HG03103 (cell line): ENCODE measurements around the gene CDC26.
A peak's percentile ranks its signal among the peaks of the same experiment; 100 is the strongest.

Experiments
- ATAC-seq: cut with Tn5 transposase; IDR thresholded peaks from one replicate; pipeline ENCODE4 v1.9.1; 2021; ENCODE audit warnings: low read depth; ENCODE audit not compliant: unreplicated experiment

CDC26 gene

DNA sequence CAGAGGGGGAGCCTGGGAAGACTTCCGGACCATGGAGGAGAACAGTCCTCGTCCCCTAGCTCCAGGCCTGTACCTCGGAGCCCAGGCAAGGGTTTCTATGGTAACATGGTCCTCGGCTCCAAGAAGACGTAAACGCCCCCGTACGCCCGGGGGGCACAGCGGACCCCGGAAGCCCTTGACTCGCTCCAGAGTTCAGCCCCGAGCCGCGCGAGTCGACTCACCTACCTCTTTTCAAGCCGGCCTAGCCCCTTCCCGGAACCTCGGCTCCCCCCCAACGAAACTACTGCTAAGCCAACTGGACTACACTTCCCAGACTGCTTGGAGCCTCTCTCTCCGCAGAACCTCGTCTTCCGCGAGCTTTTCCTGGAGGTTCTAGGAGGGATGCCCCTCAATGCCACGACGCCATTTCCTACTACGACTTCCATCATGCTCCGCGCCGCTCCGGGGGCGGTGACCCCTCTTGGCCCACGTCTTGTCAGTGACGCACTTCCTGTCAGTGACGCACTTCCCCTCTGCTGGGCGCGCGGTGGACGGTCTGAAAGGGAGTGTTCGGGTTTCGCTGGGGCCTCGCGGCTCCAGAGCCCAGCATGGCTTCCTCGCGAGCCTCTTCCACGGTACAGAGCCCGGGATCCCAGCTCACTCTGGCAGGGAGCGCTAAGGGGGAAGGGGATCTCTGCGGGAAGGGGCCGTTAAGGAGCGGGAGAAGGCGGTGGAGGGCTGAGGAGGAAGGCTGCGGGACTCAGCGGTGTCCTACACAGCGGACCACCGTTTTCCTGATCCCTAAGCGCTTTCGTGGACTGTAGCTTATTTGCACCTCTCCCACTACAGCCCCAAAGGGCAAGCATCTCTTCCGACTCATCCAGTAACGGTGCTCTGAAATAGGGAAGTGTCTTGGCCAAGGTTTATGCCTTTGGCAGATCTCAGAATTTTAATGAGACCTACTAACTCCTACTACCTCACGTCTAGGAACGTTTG lies at the start of gene CDC26, which contains the start of gene PRPF4:
TSS of gene CDC26 (minus strand) at position 416 of the 975 bp plus-strand sequence. CDS start 3,065 bp downstream, outside the sequence.
TSS of gene PRPF4 (plus strand) at position 502 of the 975 bp plus-strand sequence. CDS start at position 588, 86 bp downstream.
- peak; percentile 98 for ATAC-seq

DNA sequence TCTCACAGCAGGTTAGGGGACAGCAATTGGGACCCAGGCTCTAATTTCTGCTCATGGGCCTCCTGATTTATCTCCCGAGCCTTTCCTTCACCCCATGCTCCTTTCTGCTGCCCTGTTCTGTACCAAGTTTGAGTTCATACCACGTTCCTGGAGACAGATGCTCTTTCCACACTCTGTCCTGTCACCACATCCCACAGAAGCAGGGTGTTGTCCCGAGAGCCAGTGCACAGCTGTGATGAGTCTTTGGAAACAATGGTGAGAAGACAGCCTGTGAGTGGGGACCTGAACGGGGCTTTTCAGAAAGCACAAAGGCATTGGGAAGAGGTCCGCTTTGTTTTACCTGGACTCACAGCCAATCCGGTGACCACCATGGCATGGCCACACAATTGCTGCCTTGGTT lies 47.3 kb upstream of the CDC26 start:
- no peak for ATAC-seq

DNA sequence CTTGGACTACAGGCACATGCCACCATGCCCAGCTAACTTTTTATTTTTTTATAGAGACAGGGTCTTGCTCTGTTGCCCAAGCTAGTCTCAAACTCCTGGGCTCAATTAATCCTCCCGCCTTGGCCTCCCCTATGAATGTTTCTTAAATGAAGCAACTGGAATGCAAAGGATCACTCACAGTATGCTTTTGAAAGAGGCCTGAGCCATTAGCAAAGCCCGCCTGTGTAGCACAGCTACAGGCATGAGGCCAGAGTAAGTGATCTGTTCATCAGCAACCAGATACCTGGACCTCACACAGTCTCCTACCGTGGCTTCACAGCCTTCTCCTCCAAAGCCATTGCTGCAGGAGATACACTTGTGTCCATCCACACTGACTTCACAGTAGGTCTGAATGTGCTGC lies 44.7 kb upstream of the CDC26 start:
- ATAC-seq, result no peak

DNA sequence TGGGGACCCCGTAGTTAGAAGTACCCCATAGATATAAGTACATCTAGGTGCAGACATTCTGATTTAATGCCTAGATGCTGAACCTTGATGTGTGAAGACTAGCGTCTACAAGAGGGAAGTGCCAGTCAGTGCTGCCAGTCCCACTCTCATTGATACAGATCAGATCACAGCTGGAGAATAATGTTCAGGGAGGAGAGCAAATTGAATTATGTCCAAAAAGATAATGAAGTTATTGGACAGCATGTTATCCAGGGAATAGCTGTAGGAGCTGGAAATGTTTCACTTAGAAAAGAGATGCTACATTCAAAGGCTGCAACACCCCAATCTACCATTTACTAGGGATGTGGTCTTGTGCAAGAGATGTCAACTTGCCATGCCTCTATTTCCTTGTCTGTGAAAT lies 43.7 kb upstream of the CDC26 start:
- ATAC-seq, result no peak

DNA sequence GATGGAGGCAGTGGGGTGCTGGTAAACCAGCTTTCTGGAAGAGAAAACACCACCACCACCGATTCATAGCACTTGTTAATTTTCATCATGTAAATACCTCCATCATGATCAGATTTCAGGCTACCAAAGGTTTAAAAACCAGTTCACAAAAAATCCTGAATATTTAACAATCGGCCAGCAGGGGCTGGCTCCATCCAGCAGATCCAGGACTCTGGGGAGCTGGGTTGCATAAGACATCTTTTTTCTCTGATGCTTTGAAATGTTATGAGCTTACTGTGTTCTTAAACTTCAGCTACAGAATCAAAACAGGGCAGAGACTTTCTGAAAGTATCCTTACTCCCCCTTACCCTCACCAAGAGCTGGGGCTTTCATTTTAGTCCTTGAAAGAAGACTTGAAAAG lies 42.4 kb upstream of the CDC26 start:
- ATAC-seq, result no peak

DNA sequence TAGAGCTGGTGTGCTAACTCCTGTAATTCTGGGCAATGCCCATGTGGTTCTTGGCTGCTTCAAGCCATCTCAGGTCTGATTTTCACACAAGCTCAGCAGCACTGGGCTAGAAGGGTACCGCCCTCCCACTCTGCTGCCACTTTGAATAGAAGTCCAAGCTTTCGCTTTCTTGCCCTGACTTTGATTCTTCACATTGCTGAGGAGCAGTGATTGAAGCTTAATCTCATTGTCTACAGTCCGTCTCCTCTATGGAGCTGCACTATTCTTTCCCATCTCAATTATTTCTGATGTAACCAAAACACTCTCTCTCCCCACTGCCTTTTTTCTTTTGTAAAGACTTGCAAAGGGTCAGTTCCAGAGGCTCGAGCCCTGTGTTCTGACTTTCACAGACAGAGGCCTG lies 40.7 kb upstream of the CDC26 start:
- ATAC-seq, result no peak

DNA sequence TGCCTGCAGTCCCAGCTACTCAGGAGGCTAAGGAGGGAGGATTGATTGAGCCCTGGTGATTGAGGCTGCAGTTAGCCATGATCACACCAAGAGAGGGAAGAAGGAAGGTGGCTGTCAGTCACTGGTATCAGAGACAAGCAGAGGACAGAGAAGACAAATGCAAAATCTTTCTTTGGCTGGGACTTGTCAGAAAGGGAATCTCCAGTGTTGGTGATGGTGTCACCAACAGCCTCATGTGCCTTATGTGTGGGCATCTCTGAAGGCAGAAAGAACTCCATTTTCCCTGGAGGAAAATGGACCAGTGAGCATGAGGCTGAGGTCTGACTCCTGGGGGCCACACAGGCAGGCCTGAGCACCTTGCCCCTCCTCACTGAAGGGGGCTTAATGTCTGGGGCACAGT lies 39.9 kb upstream of the CDC26 start:
- ATAC-seq, result no peak

DNA sequence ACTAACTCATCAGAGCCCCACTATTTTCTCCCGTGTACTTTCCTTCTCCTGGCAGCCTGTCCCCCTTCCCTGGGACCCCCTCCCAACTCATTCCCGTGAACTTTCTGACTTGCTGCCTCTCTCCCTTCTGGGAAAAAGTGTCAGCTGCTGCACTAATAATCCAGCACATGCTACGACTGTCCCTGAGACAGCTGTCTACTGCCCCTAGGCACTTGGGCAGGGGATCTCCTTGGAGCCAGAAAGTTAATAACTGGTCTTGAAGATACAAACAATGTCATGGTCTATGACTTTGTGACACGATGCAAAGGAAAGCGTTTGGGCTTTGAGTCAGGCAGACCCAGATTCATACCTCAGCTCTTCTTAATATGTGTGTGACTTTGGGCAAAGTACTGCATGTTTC lies 37.9 kb upstream of the CDC26 start:
- no peak for ATAC-seq

DNA sequence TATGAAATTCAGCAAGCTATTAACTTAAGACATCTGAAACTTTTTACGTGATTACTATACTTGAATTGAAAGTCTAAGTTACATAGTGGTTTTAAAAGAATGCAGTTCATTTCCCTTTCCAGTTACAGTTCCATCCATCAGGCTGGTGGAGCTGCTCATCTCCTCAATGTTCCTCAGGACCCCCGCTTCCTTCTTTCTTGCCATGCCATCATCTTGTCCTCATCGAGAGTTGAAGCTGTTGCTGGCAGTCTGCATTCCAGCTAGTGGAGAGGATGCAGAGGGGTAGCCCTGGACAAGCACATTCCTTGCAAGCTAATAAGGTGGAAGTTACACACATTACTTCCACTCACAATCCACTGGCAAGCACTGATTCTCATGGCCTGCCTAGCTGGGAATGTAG lies 36.6 kb upstream of the CDC26 start:
- no peak for ATAC-seq

DNA sequence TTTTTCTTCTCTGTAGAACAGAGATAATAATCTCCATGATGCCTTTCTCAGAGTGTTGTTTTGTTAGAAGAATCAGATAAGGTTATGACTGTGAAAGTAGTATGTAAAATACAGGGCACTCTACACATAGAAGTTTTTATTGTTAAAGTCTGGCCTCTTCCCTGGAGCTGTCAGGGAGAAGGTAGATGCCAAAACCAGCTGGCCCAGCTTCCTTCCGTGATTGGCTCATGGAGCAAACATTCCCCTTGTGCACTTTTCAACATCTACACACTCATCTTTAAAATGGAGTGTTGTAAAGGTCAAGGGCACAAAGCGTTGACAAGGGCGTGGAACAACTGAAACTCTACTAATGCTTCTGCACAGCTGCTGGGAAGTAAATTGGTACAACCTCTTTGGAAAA lies 35.2 kb upstream of the CDC26 start:
- no peak for ATAC-seq

DNA sequence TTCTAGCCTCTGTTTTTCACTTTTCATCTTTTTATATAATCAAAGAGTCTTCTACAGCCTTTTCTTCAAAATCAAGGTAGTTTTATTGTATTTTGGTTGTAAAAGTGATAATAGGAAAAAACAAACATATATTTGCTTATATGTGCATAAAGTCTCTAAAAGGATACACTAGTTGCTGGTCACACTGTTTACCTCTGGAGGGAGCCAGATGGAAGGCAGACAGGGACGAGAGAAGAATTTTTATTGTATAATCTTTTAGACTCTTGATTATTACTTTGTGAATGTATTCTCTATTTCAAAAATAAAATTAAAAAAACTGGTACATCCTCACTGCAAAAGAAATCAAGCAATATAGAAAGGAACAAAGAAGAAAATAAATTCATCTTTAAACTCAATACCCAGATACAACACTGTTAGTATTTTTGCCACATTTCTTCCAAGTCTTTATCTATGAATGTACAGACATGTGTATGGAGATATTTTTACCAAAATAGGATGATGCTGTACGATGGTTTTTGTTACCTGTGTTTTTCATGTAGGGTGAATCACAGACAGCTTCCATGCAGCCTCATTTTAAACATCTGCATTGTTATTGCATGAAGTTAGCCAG lies 33.9 kb upstream of the CDC26 start:
- no peak for ATAC-seq

DNA sequence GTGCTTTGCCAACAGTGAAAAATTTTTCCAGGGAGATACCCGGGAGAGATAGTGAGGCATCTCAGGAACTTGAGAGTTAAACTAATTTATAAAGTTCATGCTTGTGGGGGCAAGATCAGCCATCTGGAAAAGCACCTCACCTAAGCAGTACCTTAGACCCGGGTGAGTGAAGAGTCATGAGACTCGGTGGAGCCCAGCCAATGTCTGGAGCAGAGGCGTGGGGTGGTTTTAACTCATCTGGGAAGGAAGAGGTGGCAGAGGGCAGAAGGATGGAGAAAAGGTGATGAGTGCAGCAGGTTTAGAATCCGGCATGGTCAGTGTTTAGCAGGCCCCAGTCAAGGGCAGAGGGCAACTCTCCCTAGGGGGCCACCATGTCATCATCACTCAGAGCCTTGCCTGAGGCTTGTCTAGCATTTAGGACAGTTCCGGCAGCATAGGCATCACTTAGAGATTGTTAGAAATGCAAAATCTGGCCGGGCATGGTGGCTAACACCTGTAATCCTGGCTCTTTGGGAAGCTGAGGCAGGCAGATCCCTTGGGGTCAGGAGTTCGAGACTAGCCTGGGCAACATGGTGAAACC lies 32.1 kb upstream of the CDC26 start:
- no peak for ATAC-seq

DNA sequence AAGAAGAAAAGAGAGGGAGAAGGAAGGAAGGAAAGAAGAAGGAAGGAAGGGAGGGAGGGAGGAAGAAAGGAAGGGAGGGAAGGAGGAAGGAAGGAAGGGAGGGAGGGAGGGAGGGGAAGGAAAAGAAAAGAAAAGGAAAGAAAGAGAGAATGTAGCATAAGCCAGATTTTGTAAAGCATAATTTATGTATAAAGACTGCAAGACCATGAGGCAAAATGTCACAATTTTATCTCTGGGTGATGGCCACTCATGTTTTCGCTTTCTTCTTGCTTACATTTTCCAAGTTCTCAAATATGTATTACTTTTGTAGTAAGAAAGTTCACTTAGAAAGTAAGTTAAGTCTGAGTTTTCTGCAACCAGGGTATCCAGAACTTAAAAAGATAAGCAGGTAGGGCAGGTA lies 31.2 kb upstream of the CDC26 start:
- no peak for ATAC-seq

DNA sequence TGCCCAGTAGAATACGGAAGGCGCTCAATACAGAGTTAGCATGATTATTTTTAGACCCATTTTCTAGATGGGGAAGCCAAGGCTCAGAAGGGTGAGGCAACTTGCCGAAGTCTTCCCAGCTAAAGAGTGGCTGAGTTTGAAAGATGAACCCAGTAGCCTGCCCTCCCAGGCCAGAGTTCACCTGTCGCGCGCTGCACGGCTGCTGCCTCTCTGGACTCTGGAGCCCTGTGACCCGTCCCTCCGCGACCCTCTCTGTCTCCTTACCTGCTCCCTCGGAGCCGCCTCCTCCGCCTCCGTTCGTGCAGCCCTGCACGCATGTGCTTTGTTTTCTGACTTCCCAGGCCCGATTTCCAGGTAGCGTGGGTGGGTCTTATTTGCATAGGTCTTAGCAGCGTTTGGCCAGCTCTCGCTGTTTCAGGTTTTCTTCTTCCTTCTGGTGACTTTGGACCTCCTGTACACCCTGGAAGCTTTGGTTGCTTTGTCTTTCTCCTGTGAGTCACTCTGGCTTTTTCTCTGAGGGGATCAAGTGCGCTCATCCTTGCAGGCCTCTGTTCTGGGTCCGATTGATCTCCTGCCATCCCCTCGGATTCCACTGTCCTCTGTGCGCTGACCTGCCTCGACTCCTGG lies 27.5 kb upstream of the CDC26 start, which contains the start of gene RNF183:
TSS of gene RNF183 (minus strand) at position 585 of the 627 bp plus-strand sequence. CDS start 5,192 bp downstream, outside the sequence.
- no peak for ATAC-seq

DNA sequence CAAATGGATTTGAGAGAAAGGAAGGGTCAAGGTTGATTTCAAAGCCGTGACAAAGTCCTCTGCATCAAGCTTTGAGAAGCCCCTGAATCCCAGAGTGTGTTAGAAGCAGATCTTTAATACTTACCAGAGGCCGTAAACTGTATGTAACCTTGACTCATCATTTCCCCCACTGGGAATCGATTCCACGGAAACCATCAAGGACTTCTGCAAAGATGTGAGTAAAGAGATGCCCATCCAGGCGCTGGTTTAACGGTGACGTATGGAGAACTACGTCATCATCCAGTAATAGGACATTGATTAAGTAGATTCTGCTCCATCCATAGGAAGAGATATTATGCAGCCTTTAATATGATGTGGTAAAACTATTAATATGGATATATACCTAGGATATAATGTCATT lies 26.2 kb upstream of the CDC26 start:
- no peak for ATAC-seq

DNA sequence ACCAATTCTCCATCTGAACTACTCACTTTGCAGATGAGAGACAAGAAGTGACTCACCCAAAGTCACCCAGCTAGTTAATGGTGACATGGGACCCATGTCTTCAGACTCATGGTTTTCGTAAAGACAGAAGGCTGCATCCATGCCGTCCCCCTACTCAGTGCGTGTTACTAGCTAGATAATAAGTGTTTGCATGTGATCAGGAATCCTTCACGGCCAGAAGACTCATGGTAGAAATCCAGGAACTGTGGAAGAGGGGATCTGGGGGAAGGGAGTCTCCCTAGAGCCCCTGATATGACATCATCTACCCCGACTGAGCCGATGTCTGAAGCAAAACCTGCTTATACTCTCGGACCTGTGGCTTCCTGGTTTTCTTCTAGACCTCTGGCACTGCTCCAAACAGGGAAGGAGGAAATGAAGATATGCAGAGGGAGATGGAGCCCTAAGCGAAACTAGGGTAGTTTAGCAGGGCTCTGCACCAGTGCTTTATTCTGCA lies 24.5 kb upstream of the CDC26 start:
- no peak for ATAC-seq

DNA sequence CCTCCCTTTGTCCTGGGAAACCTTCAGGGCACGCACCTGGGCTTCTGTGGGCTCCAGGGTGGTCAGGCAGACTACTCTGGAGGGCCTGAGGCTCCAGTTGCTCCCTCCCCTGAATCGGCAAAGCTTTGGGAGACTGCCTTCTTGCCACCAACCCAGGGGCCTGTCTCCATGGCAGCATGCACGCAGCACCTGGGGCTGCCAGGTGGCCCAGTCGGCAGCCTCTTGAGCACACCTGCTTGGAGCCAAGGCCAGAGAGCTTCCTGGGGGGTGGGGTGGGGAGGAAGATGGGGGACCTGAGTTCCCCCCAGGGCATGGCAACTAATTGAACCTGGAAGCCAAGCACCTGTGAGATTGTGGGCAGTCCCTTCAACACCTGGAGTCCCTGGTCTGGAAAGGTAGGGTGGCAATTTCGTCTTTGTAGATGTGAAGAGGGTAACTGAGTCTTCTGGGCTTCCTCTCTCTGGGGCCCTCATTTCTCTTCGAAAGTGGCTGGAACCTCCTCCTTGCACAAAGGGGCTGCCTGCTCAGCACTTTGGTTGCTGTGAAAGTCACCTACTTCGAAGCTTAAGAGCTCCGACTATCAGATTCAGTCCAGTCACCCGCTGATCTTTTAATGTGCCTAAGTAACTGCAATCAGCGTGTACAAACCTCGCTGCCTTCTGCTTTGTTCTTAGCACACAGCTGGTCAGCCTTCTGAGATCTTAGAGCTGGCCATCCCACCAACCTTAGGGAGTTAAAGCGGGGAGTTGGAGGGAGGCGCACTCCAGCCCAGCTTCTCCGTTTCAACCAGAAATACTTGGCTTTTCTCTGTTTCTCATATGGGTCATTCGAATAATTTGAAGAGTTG lies 23.8 kb upstream of the CDC26 start:
- ATAC-seq, result no peak

DNA sequence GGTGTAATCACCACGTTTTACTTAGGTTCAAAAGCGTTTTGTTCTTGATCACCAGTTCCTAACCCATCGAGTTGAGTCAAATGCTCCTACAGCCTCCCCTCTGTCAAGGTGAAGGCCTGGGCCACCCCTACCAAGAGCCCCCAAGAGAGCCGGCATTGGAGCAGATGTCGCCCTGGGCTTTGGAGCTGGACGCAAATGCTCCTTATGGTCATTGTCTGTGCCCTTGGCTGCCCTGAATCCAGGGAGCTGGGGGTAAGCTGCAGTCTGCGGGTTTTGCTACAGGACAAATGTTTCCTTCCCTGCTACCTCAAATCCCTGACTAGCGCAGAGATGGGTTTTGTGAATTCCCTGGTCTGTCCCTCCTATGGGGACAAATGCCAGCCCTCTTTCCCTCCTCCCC lies 22.9 kb upstream of the CDC26 start:
- no peak for ATAC-seq

DNA sequence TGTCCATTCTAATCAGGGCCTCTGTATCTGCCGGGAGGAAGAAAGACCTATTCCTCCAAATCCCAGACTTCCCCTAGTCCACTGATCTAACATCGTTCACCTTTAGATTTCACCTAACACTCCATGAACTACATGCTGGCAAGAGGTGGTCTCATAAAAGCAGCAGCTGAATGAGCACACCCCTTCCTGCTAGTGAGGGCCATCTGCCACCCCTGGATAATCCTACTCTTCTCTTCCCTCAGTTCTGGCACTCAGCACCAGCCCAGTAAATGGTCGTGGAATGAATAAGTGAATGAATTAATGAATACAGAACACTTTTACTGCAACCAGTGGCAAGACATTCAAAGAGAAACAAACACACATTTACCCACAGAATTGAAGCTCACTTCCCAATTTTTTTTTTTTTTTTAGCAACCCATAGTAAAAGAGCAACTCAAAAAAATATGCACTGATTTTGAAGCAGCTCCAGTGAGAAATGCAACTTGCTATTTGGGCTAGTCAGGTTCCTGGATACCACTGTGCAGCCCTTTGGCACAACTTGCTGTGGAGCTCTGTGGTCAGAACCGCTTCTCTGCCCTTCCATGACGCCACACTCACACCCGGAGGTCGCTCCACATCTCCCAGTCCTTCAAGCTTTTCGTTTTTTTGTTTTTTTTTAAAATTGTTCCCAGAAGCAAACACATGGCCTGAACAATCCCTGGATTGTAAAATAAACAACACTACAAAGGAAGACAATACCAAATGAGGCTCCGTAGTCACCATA lies 21.6 kb upstream of the CDC26 start:
- ATAC-seq, result no peak
